COR-L47 (cell line): ENCODE measurements around the gene MAP2K6.

Experiments
- DNase-seq: peaks from one replicate; lab custom pipeline; 2025; lab: John Stamatoyannopoulos, UW

The MAP2K6 gene

GRCh38 chr17:69535016-69535570 lies 120.6 kb downstream of the MAP2K6 start:
- DNase-seq: no peak

GRCh38 chr17:69538795-69539194 lies 124.3 kb downstream of the MAP2K6 start:
- no peak for DNase-seq

DNA sequence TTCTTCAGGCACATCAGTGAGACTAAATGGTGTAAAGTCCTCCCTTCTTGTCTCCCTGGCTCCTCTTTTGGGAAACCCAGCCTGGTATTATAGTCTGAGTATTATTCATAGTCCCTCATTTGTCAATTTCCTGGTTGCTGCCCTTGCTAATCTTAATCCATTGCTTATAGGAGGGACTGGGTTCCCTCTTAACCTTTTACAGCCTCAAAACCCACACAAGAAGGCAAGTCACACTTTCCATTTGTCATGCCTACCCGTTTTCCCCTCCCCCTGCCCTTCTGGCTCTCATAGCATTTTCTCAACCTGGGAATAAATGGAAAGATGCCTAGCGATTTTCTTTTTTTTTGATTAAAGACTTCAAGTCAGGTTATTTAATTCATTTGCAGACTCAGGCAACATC lies 124.8 kb downstream of the MAP2K6 start:
- DNase-seq: no peak

DNA sequence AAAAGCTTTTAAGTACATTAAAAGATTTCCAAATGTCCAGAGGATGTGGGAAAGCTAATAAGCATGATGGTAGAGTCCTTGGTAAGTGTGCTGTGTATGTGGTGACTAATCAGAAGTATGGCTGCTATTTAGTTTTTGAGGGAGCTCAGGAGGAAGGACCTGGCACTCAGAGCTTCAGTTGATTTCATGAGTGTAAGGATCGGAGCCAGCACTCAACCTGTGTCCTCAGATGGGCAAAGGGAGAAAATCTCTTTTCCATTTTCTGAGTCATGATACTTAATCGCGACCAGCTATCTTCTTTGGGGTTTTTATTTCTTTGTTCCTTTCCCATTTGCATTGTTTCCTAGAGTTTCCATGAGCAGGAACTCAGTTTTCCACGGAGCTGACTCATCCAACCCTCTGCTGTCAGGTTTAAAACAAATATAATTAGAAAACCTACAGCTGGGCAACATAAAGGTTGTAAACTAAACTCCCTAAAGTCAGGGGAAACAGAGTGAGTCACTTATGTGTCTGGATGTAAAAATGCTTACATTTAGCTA lies 125.4 kb downstream of the MAP2K6 start:
- DNase-seq: peak; percentile 39

DNA sequence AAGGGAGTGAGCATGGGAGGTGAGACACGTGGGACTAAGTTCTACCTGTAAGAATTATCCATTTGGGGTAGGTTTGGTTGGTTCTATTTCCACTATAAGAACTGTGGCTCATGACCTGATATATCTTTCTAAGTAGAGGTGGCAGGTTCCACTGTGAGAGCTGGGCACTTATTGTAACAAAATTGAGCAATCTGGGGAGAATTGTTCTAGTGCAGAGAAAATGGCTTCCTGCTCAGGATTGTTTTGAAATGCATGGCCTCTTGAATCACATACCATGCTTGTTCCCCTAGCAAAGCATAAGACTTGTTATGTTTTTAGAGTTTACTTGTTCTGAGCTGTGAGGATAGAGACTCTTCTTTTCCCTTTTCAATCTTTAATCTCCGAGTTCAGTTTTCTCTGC lies 125.9 kb downstream of the MAP2K6 start:
- DNase-seq: no peak

GRCh38 chr17:69547230-69547629 lies 132.7 kb downstream of the MAP2K6 start:
- DNase-seq: no peak

GRCh38 chr17:69547947-69548346 lies 133.4 kb downstream of the MAP2K6 start:
- DNase-seq: no peak

DNA sequence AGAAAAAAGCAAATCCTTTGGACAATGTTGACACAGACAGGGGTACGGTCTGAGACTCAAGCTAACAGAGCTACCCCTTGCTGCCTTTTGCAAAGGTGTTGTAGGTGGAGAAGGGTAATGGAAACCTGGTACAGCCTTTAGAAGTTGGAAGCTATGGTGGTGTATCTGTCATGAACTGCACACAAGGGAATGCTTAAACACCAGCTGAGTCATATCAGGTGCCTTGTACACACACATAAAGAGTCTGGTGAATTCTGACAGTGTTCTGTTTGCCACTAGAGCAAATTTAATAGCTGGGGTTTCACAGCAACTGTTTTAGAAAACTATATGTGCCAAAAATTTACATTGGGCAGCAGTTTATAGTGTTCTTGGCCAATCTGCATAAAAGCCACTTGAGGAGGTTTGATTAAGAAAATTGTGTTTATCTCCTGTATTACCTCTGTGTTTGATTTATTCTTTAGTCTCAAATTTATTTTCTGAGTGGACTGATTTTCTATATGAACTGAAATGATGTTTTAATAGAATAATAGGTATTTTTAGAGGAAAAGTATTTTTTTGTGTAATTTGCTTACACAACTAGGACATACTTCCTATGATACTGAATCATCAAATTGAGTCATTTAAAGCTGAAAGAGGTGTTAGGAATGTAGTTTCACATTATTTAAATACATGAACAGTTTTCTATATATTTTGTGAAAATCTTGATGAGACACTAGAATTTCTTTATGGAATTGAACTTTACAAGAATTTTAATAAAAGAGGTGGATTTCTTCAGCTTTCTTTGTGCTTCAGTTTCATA lies 136.9 kb downstream of the MAP2K6 start:
- DNase-seq: no peak

DNA sequence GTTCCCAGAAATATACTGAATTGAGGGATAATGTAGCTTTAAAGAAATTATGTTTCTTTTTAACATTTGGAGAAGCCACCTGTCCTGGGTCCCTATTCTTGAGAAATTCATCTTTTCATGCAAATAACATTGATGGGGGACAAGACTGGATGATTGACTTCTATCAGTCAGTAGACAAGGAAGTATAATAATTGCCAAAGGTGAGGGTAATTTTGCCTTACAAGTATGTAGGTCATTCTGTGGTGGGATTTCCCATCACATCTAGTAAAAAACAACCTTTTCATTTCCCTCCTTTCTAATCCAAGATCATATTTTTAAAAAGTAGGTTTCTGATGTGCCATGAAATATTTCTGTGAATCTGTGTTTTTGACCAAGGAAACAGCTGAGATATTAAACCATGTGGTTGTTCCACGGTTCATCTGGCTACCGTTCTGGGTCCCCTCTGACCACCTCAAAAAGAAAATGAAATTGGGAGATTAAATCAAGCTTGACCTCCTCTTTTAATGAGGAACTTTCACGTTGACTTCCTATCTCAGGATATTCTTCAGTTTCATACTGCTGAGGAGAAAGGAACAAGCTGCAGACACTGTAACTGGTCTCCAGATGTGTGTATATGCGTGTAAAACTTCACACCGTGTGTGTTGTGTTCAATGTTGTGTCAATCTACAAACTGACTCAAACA lies 138.6 kb downstream of the MAP2K6 start:
- no peak for DNase-seq

DNA sequence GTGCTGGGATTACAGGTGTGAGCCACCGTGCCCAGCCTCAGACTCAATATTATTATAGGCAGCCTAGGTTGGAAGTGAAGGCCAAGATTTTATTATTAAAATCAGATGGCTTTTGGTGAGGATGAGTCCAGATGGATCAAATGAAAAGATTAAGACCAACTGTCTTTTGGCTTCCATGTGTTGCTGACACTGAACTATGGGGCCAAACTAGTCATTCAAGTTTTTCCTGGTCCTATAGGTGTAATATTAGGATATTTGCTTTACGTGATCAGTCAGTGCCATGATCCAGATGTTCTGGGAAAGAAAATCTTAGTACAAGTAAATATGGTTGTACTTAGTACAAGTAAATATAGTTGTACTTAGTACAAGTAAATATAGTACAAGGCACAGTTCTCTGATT lies 140.6 kb downstream of the MAP2K6 start:
- DNase-seq: no peak

DNA sequence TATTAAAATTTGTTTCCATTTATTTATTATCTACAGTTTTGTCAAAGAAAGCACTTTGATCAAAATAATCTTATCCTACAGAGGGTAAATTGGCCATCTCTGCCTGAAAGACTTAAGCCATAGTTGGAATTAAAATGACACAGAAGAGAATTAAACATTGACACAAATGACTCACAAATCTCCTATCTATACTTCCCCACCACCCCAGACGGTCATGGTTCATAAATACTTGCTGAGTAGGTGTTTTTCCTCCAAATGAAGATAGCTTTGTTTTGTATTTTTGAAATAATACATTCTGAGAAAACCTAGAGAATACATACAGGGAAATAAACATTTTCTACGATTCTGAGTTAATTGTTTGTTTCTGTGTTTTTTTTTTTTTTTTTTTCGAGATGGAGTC lies 142.8 kb downstream of the MAP2K6 start:
- no peak for DNase-seq

DNA sequence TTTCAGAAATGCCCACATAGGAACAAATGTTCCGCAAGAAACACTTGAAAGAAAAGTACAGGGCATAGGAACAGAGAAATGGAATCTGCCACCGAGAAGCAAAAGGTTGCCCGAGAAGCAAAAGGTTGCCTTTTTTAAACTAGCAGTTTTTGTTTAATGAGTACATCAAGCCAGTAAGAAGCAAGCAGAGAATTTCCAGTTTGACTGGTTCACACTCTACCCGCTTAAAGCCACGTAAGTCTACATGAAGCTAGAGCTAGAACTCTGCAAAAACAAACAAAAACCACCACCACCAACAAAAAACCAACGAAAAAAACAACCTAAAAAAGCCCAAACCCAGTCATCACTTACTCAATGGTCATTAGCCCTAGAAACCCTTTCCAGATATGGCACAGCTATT lies 144.3 kb downstream of the MAP2K6 start:
- DNase-seq: no peak

GRCh38 chr17:69560987-69561441 lies 146.5 kb downstream of the MAP2K6 start:
- DNase-seq: no peak

GRCh38 chr17:69561462-69561861 lies 147.0 kb downstream of the MAP2K6 start:
- DNase-seq: no peak

GRCh38 chr17:69565447-69565846 lies 150.9 kb downstream of the MAP2K6 start:
- DNase-seq: no peak

GRCh38 chr17:69567130-69567529 lies 152.6 kb downstream of the MAP2K6 start:
- DNase-seq: no peak

GRCh38 chr17:69572747-69573146 lies 158.2 kb downstream of the MAP2K6 start:
- DNase-seq: no peak

- no peak for DNase-seq
Measured at GRCh38 chr17:69573396-69573795, 158.9 kb downstream of the MAP2K6 start.

GRCh38 chr17:69574257-69575197 lies 160.0 kb downstream of the MAP2K6 start:
- DNase-seq: no peak

GRCh38 chr17:69575346-69575761 lies 160.9 kb downstream of the MAP2K6 start:
- DNase-seq: no peak

GRCh38 chr17:69577098-69577497 lies 162.6 kb downstream of the MAP2K6 start:
- no peak for DNase-seq
